ENCODE data around the gene FARS2. TPM values are rescaled to one million over a fixed set of nuclear protein-coding genes. Genes with fewer than 3 reads are reported as not detected.

FARS2 gene
- total RNA-seq, 1 experiment from 2014 or later = 15.0 TPM

DNA sequence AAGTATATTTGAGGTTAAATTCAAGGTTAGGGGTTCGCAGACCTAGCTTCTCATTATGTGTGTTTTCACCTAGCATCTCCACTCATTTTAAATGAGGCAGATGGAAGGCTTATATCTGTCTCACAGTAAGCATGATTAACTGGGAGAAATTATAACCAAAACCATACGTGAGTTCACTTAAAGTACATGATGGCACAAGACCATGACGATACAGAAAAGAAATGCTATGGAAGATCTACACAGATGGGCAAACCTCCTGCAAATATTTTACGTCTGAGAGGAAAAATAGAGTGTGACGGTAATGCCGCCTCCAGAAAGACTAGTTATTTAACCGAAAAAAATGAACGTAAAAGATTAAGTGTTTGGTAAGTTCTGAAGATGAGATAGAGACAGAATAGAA is 337.8 kb downstream of the FARS2 start:
- Mint-ChIP-seq H3K36me3 (no peaks in the 10 kb centered on the region), H3K4me3 (no peak overlapping the region), H3K27me3 (ENCODE audit: low read depth) (no peaks in the 10 kb centered on the region), H3K9me3 (0 out of 2 replicates have a peak, but pooled peaks cover 3% of the 10 kb centered on the region), H3K27ac (no peak overlapping the region), H3K4me1 (no peaks in the 10 kb centered on the region)
- ChIA-PET CTCF (no interaction called here), POLR2A (no interaction called here)
- no peak for ATAC-seq
- TF ChIP-seq TEAD1 (CRISPR knock-in tag; IDR thresholded peaks at IDR 0.05) (no peak), GRHL2 (CRISPR knock-in tag; IDR thresholded peaks at IDR 0.05; ENCODE audit: insufficient replicate concordance, severe bottlenecking) (no peak), NFATC4 (CRISPR knock-in tag; IDR thresholded peaks at IDR 0.05) (no peak), NFYB (CRISPR knock-in tag; conservative IDR thresholded peaks at IDR 0.05; ENCODE audit: low read depth) (no peak), ZBTB21 (CRISPR knock-in tag; IDR thresholded peaks at IDR 0.05; ENCODE audit: borderline replicate concordance) (no peak), E2F1 (CRISPR knock-in tag; IDR thresholded peaks at IDR 0.05) (no peak), NR2C2 (CRISPR knock-in tag; IDR thresholded peaks at IDR 0.05) (no peak)
- TF ChIP-seq, protein P1, sequence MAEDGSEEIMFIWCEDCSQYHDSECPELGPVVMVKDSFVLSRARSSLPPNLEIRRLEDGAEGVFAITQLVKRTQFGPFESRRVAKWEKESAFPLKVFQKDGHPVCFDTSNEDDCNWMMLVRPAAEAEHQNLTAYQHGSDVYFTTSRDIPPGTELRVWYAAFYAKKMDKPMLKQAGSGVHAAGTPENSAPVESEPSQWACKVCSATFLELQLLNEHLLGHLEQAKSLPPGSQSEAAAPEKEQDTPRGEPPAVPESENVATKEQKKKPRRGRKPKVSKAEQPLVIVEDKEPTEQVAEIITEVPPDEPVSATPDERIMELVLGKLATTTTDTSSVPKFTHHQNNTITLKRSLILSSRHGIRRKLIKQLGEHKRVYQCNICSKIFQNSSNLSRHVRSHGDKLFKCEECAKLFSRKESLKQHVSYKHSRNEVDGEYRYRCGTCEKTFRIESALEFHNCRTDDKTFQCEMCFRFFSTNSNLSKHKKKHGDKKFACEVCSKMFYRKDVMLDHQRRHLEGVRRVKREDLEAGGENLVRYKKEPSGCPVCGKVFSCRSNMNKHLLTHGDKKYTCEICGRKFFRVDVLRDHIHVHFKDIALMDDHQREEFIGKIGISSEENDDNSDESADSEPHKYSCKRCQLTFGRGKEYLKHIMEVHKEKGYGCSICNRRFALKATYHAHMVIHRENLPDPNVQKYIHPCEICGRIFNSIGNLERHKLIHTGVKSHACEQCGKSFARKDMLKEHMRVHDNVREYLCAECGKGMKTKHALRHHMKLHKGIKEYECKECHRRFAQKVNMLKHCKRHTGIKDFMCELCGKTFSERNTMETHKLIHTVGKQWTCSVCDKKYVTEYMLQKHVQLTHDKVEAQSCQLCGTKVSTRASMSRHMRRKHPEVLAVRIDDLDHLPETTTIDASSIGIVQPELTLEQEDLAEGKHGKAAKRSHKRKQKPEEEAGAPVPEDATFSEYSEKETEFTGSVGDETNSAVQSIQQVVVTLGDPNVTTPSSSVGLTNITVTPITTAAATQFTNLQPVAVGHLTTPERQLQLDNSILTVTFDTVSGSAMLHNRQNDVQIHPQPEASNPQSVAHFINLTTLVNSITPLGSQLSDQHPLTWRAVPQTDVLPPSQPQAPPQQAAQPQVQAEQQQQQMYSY (CRISPR knock-in tag; IDR thresholded peaks at IDR 0.05) = no peak
- TF ChIP-seq, protein P2, sequence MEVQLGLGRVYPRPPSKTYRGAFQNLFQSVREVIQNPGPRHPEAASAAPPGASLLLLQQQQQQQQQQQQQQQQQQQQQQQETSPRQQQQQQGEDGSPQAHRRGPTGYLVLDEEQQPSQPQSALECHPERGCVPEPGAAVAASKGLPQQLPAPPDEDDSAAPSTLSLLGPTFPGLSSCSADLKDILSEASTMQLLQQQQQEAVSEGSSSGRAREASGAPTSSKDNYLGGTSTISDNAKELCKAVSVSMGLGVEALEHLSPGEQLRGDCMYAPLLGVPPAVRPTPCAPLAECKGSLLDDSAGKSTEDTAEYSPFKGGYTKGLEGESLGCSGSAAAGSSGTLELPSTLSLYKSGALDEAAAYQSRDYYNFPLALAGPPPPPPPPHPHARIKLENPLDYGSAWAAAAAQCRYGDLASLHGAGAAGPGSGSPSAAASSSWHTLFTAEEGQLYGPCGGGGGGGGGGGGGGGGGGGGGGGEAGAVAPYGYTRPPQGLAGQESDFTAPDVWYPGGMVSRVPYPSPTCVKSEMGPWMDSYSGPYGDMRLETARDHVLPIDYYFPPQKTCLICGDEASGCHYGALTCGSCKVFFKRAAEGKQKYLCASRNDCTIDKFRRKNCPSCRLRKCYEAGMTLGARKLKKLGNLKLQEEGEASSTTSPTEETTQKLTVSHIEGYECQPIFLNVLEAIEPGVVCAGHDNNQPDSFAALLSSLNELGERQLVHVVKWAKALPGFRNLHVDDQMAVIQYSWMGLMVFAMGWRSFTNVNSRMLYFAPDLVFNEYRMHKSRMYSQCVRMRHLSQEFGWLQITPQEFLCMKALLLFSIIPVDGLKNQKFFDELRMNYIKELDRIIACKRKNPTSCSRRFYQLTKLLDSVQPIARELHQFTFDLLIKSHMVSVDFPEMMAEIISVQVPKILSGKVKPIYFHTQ (CRISPR knock-in tag; IDR thresholded peaks at IDR 0.05) = no peak
- TF ChIP-seq, protein P3, sequence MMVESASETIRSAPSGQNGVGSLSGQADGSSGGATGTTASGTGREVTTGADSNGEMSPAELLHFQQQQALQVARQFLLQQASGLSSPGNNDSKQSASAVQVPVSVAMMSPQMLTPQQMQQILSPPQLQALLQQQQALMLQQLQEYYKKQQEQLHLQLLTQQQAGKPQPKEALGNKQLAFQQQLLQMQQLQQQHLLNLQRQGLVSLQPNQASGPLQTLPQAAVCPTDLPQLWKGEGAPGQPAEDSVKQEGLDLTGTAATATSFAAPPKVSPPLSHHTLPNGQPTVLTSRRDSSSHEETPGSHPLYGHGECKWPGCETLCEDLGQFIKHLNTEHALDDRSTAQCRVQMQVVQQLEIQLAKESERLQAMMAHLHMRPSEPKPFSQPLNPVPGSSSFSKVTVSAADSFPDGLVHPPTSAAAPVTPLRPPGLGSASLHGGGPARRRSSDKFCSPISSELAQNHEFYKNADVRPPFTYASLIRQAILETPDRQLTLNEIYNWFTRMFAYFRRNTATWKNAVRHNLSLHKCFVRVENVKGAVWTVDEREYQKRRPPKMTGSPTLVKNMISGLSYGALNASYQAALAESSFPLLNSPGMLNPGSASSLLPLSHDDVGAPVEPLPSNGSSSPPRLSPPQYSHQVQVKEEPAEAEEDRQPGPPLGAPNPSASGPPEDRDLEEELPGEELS (CRISPR knock-in tag; IDR thresholded peaks at IDR 0.05) = no peak
- no peak for DNase-seq (ENCODE audit: low spot score)

- H3K36me3 Mint-ChIP-seq = no peaks in the 10 kb centered on the region
- POLR2A ChIA-PET = no interaction called here
- peaks cover 12% of the 10 kb centered on the region for H3K9me3 Mint-ChIP-seq
- 0 out of 2 replicates have a peak, but pooled peaks cover 2% of the 10 kb centered on the region for H3K4me1 Mint-ChIP-seq
- no peak for ATAC-seq
- no peak overlapping the region for H3K4me3 Mint-ChIP-seq
- CTCF ChIA-PET = no interaction called here
- DNase-seq (ENCODE audit: low spot score) = no peak
- no peak overlapping the region for H3K27ac Mint-ChIP-seq
- no peaks in the 10 kb centered on the region for H3K27me3 Mint-ChIP-seq (ENCODE audit: low read depth)
- TF ChIP-seq ERG (CRISPR knock-in tag; IDR thresholded peaks at IDR 0.05) (no peak), HMGA2 (CRISPR knock-in tag; IDR thresholded peaks at IDR 0.05) (no peak), CREB1 (CRISPR knock-in tag; IDR thresholded peaks at IDR 0.05) (no peak)
Measured at GRCh38 chr6:5605937-5606336, 344.6 kb downstream of the FARS2 start.

Measured in WTC11 (cell line).